ENCODE results near the gene PROSER3.
A peak's percentile ranks its signal among the peaks of the same experiment; 100 is the strongest.

Gene PROSER3

DNA sequence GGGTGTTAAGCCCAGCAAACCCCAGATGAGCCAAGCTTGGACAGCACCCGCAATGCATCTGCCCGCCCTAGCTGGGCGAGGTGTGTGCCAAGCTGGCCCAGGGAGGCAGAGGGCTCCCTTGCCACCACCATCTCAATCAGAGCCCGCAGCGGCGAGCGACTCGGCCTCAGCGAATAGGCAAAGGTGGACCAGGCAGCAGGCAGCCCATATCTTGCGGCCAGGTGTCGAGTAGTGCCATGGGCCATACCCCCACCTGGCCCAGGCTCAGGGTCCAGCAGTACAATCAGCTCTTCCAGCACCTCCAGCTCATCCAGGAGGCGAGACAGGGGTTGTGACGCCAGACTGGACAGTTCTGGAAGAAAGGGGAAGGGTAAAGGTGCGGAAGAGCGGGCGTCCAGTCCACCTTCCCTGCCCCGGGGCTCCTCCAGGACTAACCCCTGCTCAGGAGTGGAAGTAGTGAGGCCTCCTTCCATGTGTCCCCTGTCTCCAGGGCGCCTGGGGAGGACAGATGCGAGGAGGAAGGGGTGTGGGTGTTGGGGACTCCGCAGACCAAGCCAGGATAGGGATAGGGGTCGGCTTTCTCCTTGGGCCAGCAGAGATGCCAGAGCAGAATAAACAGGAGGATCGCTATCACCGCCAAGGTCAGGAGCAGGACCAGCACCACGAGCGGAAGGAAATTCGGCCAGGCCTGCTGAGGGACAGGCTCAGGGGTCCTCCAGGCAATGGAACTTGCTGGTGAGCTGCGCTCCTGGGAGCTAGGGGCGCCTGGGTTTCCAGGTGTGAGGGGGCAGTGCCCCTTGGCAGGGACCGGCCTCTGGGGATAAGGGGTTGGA, 18.5 kb upstream of the PROSER3 start:
- no peak; the same call in 2 of the 3 replicates for ATAC-seq
- TF ChIP-seq ARNTL (CRISPR knock-in tag; IDR thresholded peaks at IDR 0.05; ENCODE audit: borderline replicate concordance, low read depth) = no peak
- TF ChIP-seq TOX (CRISPR knock-in tag; IDR thresholded peaks at IDR 0.05; ENCODE audit: borderline replicate concordance) = no peak
- no peak for TF ChIP-seq ZFP30 (CRISPR knock-in tag; IDR thresholded peaks at IDR 0.05)
- TF ChIP-seq ZNF565 (CRISPR knock-in tag; conservative IDR thresholded peaks at IDR 0.05; ENCODE audit: low read depth) = no peak
- no peak for TF ChIP-seq GLIS3 (CRISPR knock-in tag; IDR thresholded peaks at IDR 0.05)
- TF ChIP-seq, protein P1, sequence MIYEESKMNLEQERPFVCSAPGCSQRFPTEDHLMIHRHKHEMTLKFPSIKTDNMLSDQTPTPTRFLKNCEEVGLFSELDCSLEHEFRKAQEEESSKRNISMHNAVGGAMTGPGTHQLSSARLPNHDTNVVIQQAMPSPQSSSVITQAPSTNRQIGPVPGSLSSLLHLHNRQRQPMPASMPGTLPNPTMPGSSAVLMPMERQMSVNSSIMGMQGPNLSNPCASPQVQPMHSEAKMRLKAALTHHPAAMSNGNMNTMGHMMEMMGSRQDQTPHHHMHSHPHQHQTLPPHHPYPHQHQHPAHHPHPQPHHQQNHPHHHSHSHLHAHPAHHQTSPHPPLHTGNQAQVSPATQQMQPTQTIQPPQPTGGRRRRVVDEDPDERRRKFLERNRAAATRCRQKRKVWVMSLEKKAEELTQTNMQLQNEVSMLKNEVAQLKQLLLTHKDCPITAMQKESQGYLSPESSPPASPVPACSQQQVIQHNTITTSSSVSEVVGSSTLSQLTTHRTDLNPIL (CRISPR knock-in tag; IDR thresholded peaks at IDR 0.05; ENCODE audit: low read depth) = no peak
- no peak for TF ChIP-seq CSDC2 (CRISPR knock-in tag; IDR thresholded peaks at IDR 0.05)
- TF ChIP-seq ESRRG (CRISPR knock-in tag; IDR thresholded peaks at IDR 0.05) = no peak
- TF ChIP-seq OSR1 (CRISPR knock-in tag; IDR thresholded peaks at IDR 0.05) = no peak

DNA sequence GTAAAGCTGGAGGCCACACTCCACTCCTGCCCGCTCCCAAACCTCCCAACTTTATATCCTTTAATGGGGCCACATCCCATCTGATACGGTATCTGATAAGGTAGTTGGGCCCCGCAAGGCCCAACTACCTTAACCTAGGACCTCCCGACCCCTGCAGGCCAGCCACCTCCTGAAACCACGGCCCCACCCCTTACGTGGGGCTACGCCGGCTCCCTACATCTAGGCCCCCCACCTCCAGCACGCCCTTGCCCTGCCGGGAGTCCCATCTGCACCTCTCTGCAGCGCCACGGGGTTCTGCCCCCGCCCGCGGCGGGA, 17.9 kb upstream of the PROSER3 start:
- TF ChIP-seq ISL1 (CRISPR knock-in tag; IDR thresholded peaks at IDR 0.05) (no peak), CSDC2 (CRISPR knock-in tag; IDR thresholded peaks at IDR 0.05) (no peak), ARNTL (CRISPR knock-in tag; IDR thresholded peaks at IDR 0.05; ENCODE audit: borderline replicate concordance, low read depth) (no peak), ESRRG (CRISPR knock-in tag; IDR thresholded peaks at IDR 0.05) (no peak), ZNF70 (CRISPR knock-in tag; IDR thresholded peaks at IDR 0.05) (no peak), TOX (CRISPR knock-in tag; IDR thresholded peaks at IDR 0.05; ENCODE audit: borderline replicate concordance) (no peak), OSR1 (CRISPR knock-in tag; IDR thresholded peaks at IDR 0.05) (no peak), ZNF8 (CRISPR knock-in tag; IDR thresholded peaks at IDR 0.05) (no peak)
- TF ChIP-seq, protein P1 (CRISPR knock-in tag; IDR thresholded peaks at IDR 0.05; ENCODE audit: low read depth) = no peak
- ATAC-seq = peak; percentile 27

DNA sequence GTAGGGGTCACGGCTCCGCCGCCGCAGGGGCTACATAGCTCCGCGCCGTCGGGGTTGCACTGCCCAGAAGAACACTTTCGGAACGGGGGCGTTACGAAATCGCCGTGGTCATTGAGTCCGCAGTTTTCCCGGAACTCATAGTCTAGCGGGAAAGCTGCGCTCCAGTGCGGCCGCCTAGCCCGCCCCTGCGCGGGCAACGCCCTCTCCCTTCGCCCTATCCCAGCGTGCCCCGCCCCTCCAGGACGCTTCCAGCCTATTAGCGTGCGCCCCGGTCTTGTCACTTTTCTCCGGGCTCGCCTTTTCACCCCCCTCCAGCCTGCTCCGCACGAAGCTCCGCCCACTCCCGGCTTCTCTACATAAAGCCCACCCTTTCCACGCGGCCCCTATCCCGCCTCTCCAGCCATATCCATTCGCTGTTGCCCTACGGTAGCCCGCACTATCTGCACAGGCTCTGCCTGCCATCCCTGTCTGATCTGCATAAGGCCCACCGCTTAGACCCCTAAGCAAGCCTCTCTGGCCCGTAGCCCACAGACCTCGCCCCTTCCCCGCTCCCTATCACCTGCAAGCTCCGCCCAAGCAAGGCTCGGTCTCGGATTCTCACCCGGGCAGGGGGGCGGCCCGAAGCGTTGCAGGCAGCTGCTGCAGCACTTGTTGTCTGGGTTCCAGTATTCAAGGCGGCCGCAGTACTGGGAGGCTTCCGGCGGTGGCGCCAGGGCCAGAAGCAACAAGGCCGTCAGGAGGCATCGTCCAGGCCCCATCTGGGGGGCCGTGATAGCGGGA, 17.4 kb upstream of the PROSER3 start:
- peak; percentile 87 for ATAC-seq
- TF ChIP-seq, protein P1 (CRISPR knock-in tag; IDR thresholded peaks at IDR 0.05; ENCODE audit: low read depth) = no peak
- TF ChIP-seq POU6F1 (CRISPR knock-in tag; IDR thresholded peaks at IDR 0.05; ENCODE audit: borderline replicate concordance, low read depth) (no peak), GLIS3 (CRISPR knock-in tag; IDR thresholded peaks at IDR 0.05) (0 out of 2 replicates have a peak, but pooled peaks have one; percentile 43), TCF4 (CRISPR knock-in tag; IDR thresholded peaks at IDR 0.05; ENCODE audit: borderline replicate concordance) (peak; percentile 42; the same call in 1 of the 2 replicates), BACH2 (CRISPR knock-in tag; IDR thresholded peaks at IDR 0.05; ENCODE audit: borderline replicate concordance) (no peak), ZFP30 (CRISPR knock-in tag; IDR thresholded peaks at IDR 0.05) (no peak)
- TF ChIP-seq, protein P2, sequence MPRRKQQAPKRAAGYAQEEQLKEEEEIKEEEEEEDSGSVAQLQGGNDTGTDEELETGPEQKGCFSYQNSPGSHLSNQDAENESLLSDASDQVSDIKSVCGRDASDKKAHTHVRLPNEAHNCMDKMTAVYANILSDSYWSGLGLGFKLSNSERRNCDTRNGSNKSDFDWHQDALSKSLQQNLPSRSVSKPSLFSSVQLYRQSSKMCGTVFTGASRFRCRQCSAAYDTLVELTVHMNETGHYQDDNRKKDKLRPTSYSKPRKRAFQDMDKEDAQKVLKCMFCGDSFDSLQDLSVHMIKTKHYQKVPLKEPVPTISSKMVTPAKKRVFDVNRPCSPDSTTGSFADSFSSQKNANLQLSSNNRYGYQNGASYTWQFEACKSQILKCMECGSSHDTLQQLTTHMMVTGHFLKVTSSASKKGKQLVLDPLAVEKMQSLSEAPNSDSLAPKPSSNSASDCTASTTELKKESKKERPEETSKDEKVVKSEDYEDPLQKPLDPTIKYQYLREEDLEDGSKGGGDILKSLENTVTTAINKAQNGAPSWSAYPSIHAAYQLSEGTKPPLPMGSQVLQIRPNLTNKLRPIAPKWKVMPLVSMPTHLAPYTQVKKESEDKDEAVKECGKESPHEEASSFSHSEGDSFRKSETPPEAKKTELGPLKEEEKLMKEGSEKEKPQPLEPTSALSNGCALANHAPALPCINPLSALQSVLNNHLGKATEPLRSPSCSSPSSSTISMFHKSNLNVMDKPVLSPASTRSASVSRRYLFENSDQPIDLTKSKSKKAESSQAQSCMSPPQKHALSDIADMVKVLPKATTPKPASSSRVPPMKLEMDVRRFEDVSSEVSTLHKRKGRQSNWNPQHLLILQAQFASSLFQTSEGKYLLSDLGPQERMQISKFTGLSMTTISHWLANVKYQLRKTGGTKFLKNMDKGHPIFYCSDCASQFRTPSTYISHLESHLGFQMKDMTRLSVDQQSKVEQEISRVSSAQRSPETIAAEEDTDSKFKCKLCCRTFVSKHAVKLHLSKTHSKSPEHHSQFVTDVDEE (CRISPR knock-in tag; IDR thresholded peaks at IDR 0.05) = peak; percentile 16; the same call in 1 of the 2 replicates

GRCh38 chr19:35741203-35741515, 16.8 kb upstream of the PROSER3 start:
- ATAC-seq = no peak
- TF ChIP-seq CSRNP3 (CRISPR knock-in tag; IDR thresholded peaks at IDR 0.05) = no peak
- TF ChIP-seq ZNF70 (CRISPR knock-in tag; IDR thresholded peaks at IDR 0.05) = no peak
- no peak for TF ChIP-seq ZNF565 (CRISPR knock-in tag; conservative IDR thresholded peaks at IDR 0.05; ENCODE audit: low read depth)
- no peak for TF ChIP-seq CSDC2 (CRISPR knock-in tag; IDR thresholded peaks at IDR 0.05)
- no peak for TF ChIP-seq PPARA (CRISPR knock-in tag; IDR thresholded peaks at IDR 0.05; ENCODE audit: borderline replicate concordance)
- no peak for TF ChIP-seq TOX (CRISPR knock-in tag; IDR thresholded peaks at IDR 0.05; ENCODE audit: borderline replicate concordance)
- no peak for TF ChIP-seq ARNTL (CRISPR knock-in tag; IDR thresholded peaks at IDR 0.05; ENCODE audit: borderline replicate concordance, low read depth)
- no peak for TF ChIP-seq ZFP3 (CRISPR knock-in tag; IDR thresholded peaks at IDR 0.05)
- TF ChIP-seq POU6F1 (CRISPR knock-in tag; IDR thresholded peaks at IDR 0.05; ENCODE audit: borderline replicate concordance, low read depth) = no peak

Data from SK-N-SH treated with all-trans-retinoic acid at 6 μM for 48 hours (cell line).